Fibroblast of pulmonary artery (primary cell): ENCODE results near the gene MARCHF9.

Source experiments
- DNase-seq: peaks from one replicate; pipeline ENCODE4 v3.0.0-alpha.2; 2010; ENCODE audit warnings: low read depth
- H3K4me3 ChIP-seq: replicated peaks from 2 replicates; pipeline ENCODE4 v1.5.1; 2011; ENCODE audit warnings: low read depth, mild to moderate bottlenecking, control low read depth, low read length, moderate library complexity
- TF ChIP-seq, protein P1 (sequence below): IDR thresholded peaks from 2 replicates; pipeline ENCODE4 v1.5.1; 2011; ENCODE audit warnings: mild to moderate bottlenecking, control low read depth, low read length, inconsistent platforms; ENCODE audit errors: missing control alignments

Gene MARCHF9

DNA sequence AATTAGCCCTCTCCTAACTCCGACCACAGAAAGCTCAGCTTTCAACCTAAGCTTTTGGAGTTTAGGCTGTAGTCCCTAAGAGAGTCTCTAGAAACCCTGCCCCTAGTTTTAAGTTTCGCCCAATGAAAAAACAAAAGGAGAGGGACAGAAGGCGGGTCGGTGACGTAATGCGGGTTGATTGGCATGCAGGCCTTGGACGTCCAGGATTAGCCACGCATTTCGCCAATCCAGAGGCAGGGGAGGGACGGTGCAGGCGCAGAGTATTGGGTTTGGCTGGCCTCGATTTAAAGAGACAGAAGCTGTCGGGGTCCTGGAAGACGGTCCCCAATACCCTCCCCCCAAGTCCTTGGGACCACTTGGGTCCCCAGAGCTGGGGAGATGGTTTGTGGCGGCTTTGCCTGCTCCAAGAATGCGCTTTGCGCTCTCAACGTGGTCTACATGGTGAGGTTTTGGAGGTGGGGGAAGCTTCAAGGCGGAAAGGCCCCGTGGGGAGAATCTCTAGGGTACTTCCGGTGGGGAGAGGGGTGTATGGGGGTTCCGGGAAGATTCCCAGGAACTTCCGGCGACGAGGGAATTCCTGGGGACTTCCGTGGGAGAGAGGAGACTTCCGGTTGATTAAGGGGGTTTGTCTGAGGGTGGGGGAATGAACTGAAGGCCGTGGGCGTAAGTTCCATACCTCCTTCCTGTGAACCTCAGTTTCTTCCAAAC is 10.0 kb upstream of the MARCHF9 start, which contains the start of gene TSPAN31:
Gene TSPAN31, plus strand, starts transcription at position 263 of the 708 bp plus-strand sequence. Its CDS starts 116 bp downstream, at position 379.
- TF ChIP-seq, protein P1, sequence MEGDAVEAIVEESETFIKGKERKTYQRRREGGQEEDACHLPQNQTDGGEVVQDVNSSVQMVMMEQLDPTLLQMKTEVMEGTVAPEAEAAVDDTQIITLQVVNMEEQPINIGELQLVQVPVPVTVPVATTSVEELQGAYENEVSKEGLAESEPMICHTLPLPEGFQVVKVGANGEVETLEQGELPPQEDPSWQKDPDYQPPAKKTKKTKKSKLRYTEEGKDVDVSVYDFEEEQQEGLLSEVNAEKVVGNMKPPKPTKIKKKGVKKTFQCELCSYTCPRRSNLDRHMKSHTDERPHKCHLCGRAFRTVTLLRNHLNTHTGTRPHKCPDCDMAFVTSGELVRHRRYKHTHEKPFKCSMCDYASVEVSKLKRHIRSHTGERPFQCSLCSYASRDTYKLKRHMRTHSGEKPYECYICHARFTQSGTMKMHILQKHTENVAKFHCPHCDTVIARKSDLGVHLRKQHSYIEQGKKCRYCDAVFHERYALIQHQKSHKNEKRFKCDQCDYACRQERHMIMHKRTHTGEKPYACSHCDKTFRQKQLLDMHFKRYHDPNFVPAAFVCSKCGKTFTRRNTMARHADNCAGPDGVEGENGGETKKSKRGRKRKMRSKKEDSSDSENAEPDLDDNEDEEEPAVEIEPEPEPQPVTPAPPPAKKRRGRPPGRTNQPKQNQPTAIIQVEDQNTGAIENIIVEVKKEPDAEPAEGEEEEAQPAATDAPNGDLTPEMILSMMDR: no peak
- peak; percentile 99 for DNase-seq
- H3K4me3 ChIP-seq: peak within 1 kb of the TSS; percentile 99

DNA sequence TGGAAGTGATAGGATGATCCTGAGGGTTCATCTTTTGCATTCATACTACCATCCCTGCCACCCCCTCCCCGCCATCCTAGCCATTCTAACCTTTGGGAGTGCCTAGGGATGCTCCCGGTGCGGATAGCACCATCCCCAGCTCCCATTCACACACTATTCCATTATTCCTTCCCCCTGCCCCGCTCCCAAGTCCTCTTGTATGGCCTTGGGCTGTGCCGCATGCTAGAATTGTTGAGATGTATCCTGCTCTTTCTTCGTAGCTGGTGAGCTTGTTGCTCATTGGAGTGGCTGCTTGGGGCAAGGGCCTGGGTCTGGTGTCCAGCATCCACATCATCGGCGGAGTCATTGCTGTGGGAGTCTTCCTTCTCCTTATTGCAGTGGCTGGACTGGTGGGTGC is 9.4 kb upstream of the MARCHF9 start:
- H3K4me3 ChIP-seq: peak overlapping the region; percentile 99
- TF ChIP-seq, protein P1: no peak
- DNase-seq: no peak

DNA sequence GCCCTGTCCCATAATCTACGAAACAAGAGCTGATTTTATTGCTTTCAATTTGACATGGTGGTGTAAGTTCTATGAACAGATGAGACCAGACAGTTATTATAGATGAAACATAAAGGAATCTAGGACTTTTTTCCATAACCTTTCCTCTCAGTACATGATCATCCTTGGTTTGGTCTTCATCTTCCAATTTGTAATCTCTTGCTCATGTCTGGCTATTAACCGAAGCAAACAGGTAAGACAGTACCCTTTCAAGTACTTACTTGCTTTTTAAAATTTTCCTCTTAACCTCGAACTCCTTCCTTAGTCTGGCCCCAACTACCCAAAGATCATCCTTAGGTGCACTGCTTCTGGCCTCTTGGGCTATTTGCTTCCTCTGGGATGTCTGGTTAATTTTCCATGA is 8.9 kb upstream of the MARCHF9 start:
- no peak for DNase-seq
- H3K4me3 ChIP-seq: peak overlapping the region; percentile 99
- TF ChIP-seq, protein P1: no peak

DNA sequence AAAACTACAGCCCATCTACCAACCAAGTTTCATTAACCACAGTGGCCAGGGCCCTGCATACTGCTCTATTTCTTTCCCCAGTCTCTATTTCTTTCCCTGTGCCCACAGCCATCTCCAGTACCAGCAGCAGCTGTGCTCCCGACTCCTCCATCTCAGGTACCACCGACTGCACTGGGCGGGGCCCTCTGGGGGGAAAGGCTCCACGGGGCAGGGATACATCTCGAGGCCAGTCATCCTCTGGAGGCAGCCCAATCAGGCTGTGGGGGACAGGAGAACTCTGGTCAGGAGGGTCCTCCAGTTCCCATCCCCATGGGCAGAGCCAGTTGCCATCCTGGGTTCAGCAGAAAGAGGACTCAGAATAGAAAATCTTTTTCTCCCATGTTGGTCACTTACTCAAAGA is 5.8 kb upstream of the MARCHF9 start:
- no peak overlapping the region for H3K4me3 ChIP-seq
- no peak for DNase-seq
- TF ChIP-seq, protein P1: no peak

DNA sequence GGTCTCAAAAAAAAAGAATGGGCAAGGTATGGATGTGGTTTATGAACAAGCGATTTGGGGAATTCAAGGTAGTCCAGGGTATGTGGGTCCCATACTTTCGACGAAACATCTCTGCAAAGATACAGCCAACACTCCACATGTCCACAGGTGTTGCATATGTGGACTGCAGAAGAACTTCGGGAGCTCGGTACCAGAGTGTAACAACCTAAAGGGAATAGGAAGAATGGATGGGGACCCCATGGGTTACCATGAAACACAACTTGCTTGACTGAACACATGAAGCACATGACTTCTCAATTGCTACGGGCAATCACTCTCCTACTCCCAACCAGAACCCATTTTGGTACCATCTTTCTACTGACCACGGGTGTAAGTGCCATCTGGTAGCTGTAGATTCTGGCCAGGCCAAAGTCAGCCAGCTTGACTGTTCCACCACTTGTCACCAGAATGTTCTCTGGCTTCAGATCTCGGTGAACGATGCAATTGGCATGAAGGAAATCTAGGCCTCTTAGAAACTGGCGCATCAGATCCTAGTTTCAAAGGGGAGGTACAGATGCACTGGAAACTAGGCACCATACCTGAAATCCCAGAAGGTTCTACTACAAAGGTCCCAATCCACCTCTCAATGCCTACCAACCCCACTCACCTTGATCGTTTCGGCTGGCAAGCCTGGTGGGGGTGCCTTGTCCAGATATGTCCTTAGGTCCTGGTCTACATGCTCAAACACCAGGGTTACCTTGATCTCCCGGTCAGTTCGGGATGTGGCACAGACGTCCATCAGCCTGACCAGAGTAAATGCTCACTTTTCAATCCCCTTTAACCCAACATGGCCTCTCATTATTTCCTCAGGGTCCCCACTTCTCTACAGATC is 4.1 kb upstream of the MARCHF9 start:
- H3K4me3 ChIP-seq: peak overlapping the region; percentile 92
- TF ChIP-seq, protein P1: no peak
- no peak for DNase-seq

DNA sequence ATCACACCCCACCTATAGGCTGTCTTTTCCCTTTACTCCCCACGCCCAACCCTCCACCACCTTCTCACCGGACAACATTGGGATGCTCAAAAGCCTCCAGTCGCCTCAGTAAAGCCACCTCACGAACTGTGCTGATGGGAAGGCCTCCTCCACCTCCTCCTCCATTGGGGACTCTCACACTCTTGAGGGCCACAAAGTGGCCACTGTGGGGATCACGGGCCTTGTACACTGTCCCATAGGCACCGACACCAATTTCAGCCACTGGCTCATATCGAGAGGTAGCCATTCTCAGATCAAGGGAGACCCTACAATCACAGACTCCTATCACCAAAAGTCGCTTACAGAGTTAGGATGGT is 3.5 kb upstream of the MARCHF9 start:
- TF ChIP-seq, protein P1: no peak
- H3K4me3 ChIP-seq: peak overlapping the region; percentile 92
- DNase-seq: no peak
